Stimulated activated CD8-positive, alpha-beta memory T cell treated with anti-CD3 and anti-CD28 coated beads, Interleukin-7, amount 100 ng/mL, for 4 hours (primary cell): ENCODE measurements around the gene SHB.
A peak's percentile ranks its signal among the peaks of the same experiment; 100 is the strongest.

Experiments used
- DNase-seq, 2 donors: peaks; one replicate each; pipeline ENCODE4 v3.0.0-alpha.2; 2020; ENCODE audit warnings: low read depth in 2 of 2

The SHB gene

DNA sequence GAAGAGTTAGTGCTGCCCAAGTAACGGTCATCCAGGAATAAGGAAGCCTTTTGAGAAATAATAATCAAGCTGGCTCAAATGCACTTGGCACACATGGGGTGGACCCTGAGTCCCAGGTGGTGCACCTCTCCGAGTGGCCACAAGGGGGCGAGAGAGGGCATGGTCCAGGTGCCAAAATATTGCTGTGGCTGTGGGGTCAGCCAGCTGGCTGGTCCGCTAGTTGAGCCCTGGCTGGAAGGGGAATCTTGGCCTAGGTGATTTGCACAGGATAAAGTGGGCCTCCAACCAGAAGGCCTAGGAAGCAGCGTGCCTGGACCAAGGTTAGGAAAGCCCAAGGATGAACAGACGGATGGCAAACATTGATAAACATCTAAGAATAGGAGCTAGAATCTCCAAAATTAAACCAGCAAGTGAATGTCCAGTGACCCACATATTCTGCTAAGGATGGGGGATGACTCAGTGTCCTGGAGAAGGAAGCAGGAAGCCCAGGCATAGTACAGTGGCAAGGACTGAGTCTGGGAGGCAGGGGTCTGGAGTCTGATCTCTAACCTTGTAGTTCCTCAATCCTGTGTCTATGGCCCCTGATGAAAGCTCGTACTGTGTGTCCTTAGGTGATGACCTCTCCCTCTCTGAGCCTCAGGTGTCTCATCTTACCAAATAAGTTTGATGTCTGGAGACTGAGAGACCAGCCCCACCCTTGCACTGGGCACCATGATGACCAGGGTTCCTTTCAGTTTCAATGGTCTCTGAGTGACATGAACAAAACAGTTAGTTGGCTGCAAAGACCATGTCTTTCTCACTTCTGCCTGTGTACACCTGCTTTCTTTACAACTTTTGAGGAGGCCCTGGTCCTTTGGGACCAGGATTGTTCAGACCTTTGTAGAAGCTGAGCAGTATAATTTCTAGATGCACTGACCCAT, 19.2 kb upstream of the SHB start:
- peak; percentile 30 to 41 for DNase-seq

DNA sequence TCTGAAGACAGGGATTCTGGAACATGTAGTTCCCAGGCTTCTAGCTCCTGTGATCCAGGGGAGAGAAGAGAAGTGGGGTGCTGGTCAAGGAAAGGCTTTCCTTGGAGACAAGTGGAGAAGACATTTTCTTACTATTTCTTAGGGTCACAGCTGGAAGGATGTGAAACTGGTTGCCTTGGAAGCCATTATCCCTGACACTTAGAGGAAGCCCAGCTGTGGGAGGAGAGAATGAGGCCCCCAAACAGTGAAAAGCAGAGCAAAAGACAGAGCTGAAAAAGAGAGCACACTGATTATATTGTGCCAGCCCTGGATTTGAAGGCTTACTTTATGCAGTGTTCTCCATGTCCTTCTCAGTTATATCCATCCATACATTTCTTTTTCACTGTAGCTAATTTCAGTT, 17.5 kb upstream of the SHB start:
- DNase-seq: no peak

DNA sequence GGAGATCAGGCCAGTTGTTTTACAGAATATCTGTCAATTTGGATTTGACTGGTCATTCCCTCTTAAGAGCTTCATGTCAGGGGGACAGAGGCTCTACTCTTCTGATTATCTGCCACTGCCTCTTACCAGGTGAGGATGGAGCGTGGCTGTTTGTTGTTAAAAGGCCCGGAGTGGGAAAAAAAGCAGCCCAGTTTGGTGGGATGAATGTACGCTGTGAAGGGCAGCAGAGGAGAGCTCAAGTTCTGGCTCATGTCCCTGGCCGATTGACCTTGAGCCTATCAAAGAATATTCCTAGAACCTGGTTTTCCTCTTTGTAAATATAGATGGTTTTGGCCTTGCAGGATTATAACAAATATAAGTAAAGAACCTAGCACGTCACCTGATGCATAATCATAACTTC, 16.3 kb upstream of the SHB start:
- no peak for DNase-seq

DNA sequence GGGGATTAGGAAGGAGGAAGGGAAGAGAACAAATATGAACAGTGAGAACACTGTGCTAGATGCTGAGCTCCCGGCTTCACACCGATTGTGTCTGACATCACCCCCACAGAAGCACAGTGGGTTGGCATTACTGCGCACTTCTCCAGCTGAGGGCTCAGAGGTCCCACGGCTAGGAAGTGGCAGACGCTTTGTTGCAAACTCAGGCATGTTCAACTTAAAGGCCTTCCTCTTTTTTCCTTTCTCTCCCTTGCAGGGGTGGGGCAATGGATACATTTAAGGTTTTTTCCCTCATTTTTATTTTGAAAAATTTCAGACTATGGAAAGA, 15.5 kb upstream of the SHB start:
- no peak for DNase-seq

DNA sequence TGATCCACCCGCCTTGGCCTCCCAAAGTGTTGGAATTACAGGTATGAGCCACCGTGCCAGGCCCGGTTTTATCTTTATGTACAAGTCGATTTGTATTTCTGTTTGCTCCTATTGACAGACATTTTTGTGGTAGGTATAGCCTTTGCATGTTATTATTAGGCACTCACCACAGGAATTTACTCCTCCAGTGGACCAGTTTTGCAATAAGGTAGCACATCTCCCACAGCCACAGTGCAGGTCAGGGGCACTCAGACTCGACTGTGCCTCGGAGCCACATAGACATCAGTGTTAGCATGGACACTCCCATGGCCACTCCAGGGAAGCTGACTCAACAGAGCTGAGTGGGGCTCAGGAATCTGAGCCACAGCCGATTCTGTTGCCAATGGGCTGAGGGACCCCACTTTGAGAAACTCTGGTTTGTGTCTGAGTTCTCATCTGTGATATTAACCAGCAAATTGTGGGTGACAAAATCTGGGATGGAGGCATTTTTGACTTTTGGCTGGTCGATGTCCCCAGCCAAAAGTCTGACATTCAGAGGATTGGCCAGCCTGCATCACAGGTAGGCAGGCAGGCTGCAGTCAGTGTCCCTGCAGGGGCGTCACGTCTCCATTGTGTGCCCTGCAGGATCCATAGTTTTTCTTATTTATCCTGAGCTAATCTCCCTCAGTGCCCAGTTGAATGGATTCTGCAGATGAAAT, 15.0 kb upstream of the SHB start:
- DNase-seq: no peak

DNA sequence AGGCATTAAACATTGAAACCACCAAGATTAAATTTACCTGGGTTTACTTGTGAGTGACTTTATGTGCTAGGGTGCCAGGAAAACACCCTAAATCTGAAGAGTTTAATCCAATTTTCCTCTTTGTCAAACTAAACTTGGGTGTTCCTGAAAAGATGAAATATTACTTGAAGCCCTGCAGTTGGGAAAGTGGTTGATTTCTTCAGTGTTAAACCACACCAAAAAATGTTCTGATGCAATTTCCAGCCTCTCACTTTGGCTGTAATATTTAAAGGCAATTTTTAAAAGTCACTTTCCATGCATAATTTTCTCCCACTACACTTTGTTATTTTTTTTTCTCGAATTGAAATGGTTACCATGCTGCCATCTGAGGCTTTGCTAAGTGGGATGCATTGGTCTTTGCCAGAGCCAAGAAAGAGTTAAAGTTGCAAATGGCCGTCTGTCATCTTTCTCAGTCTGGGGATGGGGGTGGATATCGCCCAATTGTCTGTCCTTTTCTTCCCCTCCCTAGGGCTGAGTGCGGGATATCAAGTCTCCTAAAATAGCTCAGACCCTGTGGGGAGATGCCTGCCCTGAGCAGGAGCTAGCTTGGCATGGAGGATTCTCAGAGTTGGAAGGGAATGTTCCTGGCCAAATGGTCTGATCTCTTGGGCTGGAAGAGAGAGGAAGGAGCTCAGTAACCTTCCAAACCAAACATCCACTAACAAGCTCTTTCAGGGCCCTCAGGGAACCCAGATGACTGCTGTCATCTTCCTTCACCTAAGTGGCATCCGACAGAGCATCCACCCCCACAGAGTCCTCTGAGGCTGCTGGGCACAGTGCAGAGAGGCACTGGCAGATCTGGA, 13.6 kb upstream of the SHB start:
- DNase-seq: no peak

DNA sequence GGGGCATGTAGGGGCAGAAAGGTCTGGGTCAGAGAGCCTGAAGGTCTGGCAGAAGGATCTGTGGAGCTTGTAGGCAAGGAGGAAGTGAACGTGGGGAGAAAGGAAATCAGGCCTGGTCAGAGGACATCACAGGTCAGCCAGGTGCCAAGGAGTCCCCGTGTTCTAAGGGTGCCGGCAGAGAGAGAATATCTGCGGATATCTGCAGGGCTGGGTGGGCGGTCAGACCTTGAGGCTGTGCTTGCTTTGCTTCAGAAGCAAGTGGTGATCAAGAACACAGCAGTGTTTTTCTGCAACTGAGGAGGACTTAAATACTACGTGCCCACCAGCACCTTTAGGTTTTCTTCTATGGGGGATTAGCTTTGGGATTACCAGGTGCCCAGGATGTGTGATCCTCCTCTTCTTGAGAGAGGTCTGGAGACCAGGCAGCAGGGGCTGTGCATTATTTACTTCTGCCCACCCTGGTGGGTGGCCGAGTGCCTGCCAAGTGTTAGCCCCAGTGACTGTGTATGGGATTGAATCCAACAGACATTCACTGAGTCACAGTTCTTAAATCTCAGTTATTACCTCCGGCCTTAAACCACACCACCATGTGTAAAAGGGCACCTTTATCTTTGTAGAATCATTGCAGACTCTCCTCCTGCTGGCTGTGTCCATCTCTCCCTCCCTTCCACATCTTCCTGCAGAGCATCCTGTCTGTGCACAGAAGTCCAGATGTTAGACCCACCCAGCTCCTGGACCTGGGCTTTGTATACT, 12.5 kb upstream of the SHB start:
- no peak for DNase-seq

DNA sequence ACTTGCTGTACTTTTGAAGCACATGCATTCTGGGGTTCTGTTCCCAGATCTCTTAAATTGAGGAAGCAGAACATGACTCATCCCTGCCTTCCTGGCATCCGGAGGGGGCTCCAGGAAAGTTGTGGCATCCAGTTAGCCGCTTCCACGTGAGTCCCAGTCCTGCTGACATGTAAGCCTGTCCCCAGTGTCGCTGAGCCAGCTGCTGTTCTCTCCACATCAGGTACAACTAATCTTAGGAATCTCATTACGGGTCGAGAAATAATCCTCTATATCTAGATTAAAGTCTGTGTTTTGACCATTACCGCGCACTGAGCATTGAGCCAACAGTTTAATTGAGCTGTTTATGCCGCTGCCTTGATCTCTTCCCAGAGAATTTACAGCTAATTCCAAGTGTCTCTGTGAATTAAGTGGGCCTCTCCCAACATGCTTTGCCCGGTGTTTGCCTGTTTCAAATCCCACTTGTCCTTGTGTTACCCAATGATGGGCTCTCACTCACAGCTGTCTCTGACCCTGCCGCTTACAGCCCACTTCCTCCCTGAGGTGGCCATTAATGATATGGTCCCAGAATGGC, 10.5 kb upstream of the SHB start:
- no peak for DNase-seq

DNA sequence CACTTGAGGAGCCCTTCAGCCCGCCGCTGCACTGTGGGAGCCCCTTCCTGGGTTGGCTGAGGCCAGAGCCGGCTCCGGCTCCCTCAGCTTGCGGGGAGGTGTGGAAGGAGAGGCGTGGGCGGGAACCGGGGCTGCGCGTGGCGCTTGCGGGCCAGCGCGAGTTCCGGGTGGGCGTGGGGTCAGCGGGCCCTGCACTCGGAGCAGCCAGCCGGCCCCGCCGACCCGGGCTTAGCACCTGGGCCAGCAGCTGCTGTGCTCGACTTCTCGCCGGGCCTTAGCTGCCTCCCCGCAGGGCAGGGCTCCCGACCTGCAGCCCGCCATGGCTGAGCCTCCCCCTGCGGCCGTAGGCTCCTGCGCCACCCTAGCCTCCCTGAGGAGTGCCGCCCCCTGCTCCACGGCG, 6.2 kb upstream of the SHB start:
- DNase-seq: no peak

DNA sequence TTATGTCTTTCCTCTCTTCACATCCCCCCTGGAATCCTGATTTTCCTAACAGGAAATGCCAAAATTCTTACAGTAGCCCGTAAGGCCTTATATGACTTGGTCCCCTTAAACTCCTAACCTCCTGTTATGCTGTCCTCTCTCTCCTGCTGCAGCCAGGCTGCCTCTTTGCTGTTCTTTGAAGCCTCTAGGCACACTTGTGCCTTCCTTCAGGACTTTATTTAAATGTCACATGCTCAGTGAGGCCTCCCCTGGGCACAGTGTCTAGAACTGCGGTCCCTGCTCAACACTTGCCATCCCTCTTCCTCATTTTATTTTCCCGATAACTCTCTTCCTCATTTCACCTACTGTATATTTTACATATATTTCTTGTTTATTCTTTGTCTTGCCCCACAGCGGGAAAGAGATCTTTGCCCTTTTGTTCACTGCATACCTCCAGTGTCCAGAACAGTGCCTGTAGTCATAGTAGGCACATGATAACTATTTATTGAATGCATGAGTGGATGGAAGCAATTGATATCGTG, 5.5 kb upstream of the SHB start:
- DNase-seq: no peak

DNA sequence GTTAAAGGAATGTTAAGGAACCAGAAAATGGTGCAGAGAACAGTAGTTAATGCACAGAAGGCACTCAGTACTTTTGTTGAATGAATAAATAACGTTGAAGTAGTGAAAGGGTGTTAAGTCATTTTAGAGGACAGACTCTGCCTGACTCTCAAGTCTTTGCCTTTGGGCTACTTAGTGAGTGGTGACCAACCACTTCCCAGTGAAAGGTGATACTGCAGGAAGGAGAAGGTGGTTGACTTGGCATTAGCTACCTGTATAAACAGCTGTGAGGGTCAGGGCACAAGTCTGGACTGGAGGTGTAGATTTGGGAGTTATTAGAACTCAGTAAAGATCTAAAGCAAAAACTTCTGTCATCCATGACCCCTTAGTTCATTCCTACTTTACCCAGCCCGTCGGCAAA, 4.9 kb upstream of the SHB start:
- no peak for DNase-seq

DNA sequence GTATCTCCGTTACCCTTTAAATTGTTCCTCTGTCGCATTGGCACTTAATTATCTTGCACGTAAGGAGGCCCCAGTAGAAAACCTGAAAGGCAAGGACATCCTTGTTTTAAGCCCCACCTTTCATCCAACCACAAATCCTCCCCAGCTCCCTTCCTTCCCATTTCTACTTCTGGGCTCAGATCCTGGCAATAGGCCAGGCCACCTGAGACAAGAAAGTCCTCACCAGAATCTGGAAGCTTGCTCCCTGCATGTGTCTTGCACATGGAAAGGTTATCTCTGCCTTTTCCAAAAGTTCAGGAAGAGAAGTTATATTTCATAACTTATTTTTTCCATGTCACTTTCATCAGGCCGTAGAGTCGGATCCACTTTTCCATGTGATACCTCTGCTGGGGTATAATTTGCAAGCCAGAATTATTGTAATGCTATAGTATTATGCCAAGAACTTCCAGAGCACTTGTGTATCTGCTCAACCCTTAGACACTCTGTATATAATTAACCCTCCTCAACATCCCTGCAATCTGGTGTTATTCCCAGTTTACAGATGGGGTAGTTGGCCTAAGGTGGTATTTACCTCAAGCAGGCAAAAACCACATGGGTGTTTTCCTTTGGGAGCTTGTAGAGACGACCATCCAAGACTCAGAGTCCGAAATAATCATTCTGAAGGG, 2.6 kb upstream of the SHB start:
- no peak for DNase-seq

DNA sequence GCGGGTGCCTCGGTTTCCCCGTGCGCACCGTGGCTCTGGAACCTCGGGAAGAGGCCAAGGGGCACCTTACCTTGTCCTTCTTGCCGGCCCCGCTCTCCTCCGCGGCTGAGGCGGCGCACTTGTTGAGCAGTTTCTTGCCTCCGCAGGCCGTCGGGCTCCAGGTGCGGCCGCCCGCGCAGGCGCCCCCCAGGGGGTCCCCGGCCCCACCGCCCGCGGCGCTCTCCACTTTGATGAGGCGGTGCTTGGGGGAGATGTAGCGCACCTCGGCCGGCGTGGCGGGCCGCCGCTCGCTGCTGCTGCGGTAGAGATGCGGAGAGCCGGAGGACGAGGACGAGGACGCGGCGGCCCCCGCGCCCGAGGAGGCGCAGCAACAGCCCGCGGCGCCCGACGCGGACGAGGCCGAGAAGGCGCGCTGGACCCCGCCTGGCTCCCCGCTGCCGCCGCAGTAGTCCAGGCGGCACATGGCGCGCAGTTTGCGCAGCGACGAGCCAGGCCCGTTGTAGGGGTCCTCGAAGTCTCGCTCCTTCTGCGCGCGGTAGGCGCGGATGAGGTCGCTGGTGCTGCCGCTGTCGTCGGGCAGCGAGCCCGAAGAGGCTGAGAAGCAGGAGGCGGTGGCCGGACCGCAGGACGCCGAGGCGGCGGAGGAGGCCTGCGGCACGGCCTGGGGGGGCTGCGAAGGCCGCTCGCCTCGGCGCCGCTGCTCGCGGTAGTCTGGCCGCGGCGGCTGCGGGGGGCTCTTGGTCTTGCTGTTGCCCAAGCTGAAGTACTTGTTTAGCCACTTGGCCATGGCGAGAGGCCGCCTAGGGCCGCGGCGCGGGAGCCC, 957 bp downstream of the SHB start:
- DNase-seq: no peak

DNA sequence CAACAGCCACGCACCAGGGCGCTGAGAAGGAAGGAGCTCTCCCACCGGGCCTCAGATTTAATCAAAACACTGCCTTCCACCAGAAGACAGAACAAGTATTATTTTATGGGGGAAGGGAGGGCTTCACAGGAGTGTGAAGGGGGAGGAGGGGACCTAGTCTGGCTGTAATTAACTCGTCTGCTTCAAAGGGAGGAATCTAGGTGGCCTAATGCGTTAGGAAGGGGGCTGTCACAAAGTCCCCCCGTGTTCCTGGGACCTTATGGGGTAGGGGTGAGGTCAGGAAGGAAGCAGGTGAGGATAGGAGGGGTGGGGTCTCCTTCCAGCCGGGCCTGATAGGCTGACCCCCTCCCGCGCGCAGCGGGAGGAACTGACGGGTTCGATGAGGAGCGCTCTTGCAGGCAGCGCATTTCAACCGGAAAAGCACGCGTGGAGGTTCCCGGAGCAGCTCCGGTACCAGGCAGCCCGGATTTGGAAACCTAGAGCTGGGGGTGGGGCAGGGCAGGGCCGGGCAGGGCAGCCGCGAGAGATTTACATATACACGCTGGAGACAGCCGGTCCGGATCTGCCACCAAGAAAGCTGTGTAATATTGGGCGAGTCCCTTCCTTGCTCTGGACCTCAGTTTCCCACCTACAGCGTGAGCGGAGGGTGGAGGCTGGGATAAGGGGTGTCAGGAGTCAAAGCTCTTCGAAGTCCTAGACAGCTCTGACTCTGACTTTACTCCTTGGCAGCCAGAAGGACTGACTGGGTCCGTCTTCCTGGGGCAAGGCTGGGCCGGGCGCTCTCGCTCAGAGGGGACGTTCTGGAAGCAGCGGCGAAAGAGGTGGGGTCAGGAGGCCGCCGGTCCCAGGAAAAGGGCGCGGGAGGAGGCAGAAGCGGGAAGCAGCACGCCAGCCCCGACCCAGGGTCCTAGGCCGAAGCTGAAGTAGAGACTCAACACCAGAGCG, 1.8 kb downstream of the SHB start:
- no peak for DNase-seq

DNA sequence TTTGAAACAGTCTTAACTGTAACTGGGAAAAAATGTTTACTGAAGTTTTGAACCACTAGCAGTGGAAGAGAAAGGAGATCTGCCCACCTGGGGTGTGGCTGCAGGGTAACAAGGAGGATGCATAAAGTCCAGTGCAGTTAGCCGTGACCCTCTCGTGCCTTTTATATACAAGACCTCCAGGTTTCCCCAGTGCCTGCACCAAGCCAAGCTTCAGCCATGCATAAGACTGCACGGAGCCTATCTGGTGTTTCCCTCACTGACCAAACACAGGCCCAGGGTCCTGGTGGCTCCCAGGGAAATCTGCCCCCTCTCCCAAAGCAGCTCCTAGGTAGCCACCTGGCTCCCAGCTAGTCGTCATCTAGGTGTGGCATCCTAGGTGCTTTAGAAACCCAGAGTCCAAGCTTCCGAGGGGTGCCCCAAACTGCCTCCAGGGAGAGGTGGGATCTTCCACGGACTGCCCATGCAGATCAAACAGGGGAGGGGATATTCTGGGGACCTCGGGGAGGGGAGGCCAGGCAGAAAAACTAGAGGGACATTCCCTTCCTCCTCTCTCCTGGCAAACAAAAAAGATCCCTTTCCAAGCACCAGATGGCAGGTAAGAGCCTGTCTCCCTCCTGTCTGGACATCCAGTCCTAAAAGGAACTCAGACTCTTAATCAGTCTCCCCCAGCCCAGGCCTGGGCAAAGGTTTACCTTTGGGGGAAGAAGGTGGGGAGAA, 2.7 kb downstream of the SHB start:
- DNase-seq: no peak

DNA sequence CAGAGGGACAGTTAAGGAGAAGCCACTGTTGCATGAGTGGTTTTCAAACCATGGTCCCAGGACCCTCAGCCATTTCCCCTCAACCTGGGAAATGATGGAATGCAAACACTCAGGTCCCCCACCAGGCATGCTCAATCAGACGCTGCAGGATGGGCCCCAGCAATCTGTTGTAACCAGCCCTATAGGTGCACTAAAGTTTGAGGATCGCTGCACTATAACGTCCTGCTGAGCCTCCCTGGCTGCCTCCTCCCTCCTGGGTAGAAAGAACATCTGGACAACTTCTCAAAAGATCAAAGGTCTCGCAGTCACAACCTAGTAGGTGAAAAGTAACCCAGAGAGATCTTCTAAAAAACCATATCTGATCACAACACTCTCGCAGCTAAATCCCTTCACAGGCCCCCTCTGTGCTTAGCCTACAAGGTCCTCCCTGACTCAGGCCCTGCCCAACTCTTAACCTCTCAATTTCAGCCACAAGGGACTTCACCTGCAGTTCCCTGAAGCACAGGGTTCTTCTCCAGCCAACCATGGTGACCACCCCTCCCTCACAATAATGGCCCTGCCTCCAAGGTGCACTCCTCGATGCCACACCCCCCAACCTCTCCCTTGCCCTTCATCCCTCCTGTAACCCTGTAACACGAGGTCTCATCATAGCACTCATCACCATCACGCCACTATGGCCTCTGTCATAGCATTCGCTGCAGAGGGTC, 3.5 kb downstream of the SHB start:
- no peak for DNase-seq

DNA sequence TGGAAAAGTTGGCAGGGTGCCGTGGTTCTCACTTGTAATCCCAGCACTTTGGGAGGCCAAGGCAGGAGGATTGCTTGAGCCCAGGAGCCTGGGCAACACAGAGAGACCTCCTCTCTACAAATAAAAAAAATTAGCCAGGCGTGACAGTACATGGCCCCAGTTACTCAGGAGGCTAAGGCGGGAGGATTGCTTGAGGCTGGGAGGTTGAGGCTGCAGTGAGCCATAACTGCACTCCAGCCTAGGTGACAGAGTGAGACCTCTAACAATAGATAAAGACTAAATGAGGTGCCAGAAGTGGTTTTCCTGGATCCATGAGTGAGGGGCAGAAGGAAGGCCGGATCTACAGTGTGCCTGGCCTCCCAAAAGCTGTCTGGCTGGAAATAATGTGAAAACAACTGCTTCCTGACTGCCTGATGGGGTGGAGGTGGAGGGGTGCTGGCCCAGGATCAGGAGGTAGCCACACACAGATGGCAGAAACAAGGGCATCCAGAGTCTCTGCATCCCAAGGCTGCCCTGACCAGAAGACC, 4.1 kb downstream of the SHB start:
- DNase-seq: no peak
